Measurements from ENCODE around the gene NR1H3. TPM values are rescaled to one million over a fixed set of nuclear protein-coding genes. Genes with fewer than 3 reads are reported as not detected.

NR1H3 gene
- total and polyA plus RNA-seq, 10 of the 15 experiments (the other 5 are each of a cell fraction or from before 2014, with no cell fraction given) = 2.6 to 8.9 (median 4.5) TPM

- TF ChIP-seq RAD51 (IDR thresholded peaks at IDR 0.05) = no peak
- no peak for TF ChIP-seq ZNF592 (IDR thresholded peaks at IDR 0.05)
- TF ChIP-seq POLR2AphosphoS5 (IDR thresholded peaks at IDR 0.05; ENCODE audit: low read length) = peak; percentile 17; the same call in 1 of the 2 replicates
- no peak for TF ChIP-seq SKIL (IDR thresholded peaks at IDR 0.05; ENCODE audit: low read depth, poor library complexity, severe bottlenecking)
Measured at GRCh38 chr11:47215366-47215910, 42.4 kb upstream of the NR1H3 start (continued).

All from GM12878 (cell line).